ENCODE results near the gene DCDC1. TPM values are rescaled to one million over a fixed set of nuclear protein-coding genes. Genes with fewer than 3 reads are reported as not detected.

Gene DCDC1
- total RNA-seq, 1 donor from 2014 or later, result not detected

DNA sequence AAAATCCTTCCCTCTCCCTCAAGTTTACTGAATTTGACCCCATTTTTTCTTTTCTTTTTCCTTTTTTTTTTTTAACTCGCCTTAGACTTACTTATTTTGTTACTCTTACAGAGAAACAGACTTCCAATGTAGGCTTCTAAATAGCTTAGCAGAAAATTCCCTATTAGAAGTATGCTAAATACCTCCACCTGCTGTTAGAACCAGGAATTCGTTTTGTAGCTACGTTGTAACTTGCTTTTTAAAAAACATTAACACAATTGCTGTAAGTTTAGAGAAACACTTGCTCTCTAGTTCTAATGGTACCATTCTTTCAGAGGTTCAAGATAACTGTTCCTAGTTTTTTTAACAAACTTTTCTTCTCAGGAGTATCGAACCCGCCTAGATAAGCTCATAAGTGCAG, 324.2 kb downstream of the DCDC1 start:
- intact Hi-C loops (cut with micrococcal nuclease), result no loop called here
- TF ChIP-seq, protein P1, sequence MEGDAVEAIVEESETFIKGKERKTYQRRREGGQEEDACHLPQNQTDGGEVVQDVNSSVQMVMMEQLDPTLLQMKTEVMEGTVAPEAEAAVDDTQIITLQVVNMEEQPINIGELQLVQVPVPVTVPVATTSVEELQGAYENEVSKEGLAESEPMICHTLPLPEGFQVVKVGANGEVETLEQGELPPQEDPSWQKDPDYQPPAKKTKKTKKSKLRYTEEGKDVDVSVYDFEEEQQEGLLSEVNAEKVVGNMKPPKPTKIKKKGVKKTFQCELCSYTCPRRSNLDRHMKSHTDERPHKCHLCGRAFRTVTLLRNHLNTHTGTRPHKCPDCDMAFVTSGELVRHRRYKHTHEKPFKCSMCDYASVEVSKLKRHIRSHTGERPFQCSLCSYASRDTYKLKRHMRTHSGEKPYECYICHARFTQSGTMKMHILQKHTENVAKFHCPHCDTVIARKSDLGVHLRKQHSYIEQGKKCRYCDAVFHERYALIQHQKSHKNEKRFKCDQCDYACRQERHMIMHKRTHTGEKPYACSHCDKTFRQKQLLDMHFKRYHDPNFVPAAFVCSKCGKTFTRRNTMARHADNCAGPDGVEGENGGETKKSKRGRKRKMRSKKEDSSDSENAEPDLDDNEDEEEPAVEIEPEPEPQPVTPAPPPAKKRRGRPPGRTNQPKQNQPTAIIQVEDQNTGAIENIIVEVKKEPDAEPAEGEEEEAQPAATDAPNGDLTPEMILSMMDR (IDR thresholded peaks at IDR 0.05), result no peak
- H3K9me3 Mint-ChIP-seq, result no peaks in the 10 kb centered on the region
- no peaks in the 10 kb centered on the region for H3K4me1 Mint-ChIP-seq
- H3K27ac Mint-ChIP-seq, result no peak overlapping the region
- ATAC-seq (ENCODE audit: low read depth) (no peak), DNase-seq (no peak)
- H3K36me3 Mint-ChIP-seq (ENCODE audit: low read depth), result no peaks in the 10 kb centered on the region
- no peak overlapping the region for H3K4me3 Mint-ChIP-seq
- ChIA-PET CTCF (no interaction called here), POLR2A (no interaction called here)
- no peaks in the 10 kb centered on the region for H3K27me3 Mint-ChIP-seq

DNA sequence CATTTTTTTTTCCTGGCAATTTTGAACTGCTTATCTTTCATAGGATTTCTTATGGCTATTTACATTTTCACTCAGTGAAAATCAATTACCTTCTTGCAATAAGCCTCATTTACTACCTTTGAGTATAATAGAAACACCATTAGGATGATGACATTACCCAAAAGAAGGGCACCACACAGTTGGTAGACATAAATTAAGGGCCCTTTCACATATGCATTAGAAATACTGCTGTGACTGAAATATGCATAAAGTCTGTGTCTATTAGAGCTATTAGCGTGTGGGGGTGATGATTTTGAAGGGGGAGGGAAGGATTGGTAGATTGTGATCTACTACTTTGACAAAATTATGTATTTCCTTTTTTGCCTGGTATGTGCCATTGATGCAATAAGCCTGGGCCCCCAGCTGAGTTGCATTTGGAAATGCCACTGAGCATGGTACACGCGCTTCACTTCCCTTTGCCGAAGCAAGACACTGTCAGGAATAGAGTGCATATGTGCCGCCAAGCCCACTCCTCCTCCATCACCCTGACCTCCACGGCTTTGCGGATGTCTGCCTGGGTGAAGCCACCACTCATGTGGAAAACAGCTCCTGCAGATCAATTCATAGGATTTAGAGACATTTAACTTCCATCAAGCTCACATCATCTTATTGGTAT, 339.3 kb downstream of the DCDC1 start:
- ChIA-PET POLR2A (no interaction called here), CTCF (no interaction called here)
- Mint-ChIP-seq H3K9me3 (no peaks in the 10 kb centered on the region), H3K27ac (no peak overlapping the region), H3K4me1 (no peaks in the 10 kb centered on the region), H3K4me3 (no peak overlapping the region), H3K27me3 (no peaks in the 10 kb centered on the region), H3K36me3 (ENCODE audit: low read depth) (no peaks in the 10 kb centered on the region)
- ATAC-seq (ENCODE audit: low read depth) (no peak), DNase-seq (no peak)
- intact Hi-C loops (cut with micrococcal nuclease), result no loop called here
- TF ChIP-seq, protein P1 (IDR thresholded peaks at IDR 0.05), result no peak

DNA sequence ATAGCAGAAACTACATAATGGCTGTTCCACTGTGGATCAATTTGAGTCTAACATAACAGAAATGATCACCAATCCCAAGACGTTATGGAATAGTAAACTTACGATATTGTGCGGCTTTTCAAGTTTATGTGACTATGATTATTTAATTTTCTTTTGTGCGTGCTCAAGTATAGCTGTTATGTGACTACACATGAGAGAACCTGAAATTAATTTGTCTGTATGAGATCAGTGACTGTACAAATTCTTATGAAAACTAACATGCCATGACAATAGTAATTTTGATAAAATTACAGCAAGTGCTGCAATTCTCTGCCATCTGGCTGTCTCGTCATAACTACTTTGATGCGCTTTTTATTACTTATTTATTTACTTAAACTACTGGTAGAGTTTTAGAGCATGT, 343.2 kb downstream of the DCDC1 start:
- ChIA-PET CTCF (no interaction called here), POLR2A (no interaction called here)
- DNase-seq (no peak), ATAC-seq (ENCODE audit: low read depth) (no peak)
- Mint-ChIP-seq H3K36me3 (ENCODE audit: low read depth) (no peaks in the 10 kb centered on the region), H3K4me3 (no peak overlapping the region), H3K9me3 (no peaks in the 10 kb centered on the region), H3K27me3 (no peaks in the 10 kb centered on the region), H3K4me1 (no peaks in the 10 kb centered on the region), H3K27ac (no peak overlapping the region)
- intact Hi-C loops (cut with micrococcal nuclease), result no loop called here
- TF ChIP-seq, protein P1 (IDR thresholded peaks at IDR 0.05), result no peak

DNA sequence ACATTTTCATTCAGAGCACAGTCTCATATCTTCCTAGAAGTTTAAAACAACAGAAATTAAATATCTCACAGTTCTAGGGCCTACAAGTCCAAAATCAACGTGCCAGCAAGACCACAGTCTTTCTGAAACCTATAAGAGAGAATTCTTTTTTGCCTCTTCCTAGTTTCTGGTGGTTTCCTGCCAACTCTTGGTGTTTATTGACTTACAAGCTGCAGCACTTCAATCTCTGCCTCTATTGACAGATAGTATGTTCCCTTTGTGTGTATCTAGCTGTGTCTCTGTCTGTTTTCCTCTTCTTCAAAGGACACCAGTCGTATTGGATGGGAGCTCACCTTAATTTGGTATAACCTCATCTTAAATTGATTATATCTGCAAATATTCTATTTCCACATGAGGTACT, 347.5 kb downstream of the DCDC1 start:
- no peaks in the 10 kb centered on the region for H3K27me3 Mint-ChIP-seq
- no peak overlapping the region for H3K27ac Mint-ChIP-seq
- TF ChIP-seq, protein P1 (IDR thresholded peaks at IDR 0.05), result no peak
- ATAC-seq (ENCODE audit: low read depth) (no peak), DNase-seq (no peak)
- H3K9me3 Mint-ChIP-seq, result no peaks in the 10 kb centered on the region
- intact Hi-C loops (cut with micrococcal nuclease), result no loop called here
- POLR2A ChIA-PET, result no interaction called here
- H3K4me1 Mint-ChIP-seq, result no peaks in the 10 kb centered on the region
- no peaks in the 10 kb centered on the region for H3K36me3 Mint-ChIP-seq (ENCODE audit: low read depth)
- H3K4me3 Mint-ChIP-seq, result no peak overlapping the region
- CTCF ChIA-PET, result interaction anchor here (0.7 kb wide), 1 partner anchor 1185 kb away, joined by 3 read pairs; no protein-coding TSS in a partner anchor

- ChIA-PET CTCF (no interaction called here), POLR2A (no interaction called here)
- Mint-ChIP-seq H3K4me3 (no peak overlapping the region), H3K4me1 (no peaks in the 10 kb centered on the region), H3K36me3 (ENCODE audit: low read depth) (no peaks in the 10 kb centered on the region), H3K27ac (no peak overlapping the region), H3K27me3 (no peaks in the 10 kb centered on the region), H3K9me3 (no peaks in the 10 kb centered on the region)
- TF ChIP-seq, protein P1 (IDR thresholded peaks at IDR 0.05), result no peak
- no peak for DNase-seq
- intact Hi-C loops (cut with micrococcal nuclease), result no loop called here
- no peak for ATAC-seq (ENCODE audit: low read depth)
These were observed 349.8 kb downstream of the DCDC1 start for GRCh38 chr11:31019786-31020185.

Data from activated B cell treated with CpG ODN at 0.5 μM for 24 hours (primary cell).